Neural cell (in vitro differentiated cells): ENCODE data around the gene HTATSF1. TPM values are rescaled to one million over a fixed set of nuclear protein-coding genes. Genes with fewer than 3 reads are reported as not detected.

Source experiments
- H2AFZ ChIP-seq: fragments of 200-600, 300-800 bp; sonication (generic), shearing (Covaris generic); 2 replicates; pipeline ENCODE4 v1.6.0; 2014; ENCODE audit warnings: low read depth, mild to moderate bottlenecking, antibody characterized with exemption, low read length, moderate library complexity
- H3F3A ChIP-seq: fragments of 200-600 bp; shearing (Covaris generic); 2 replicates; pipeline ENCODE4 v1.6.1; 2016; ENCODE audit warnings: mild to moderate bottlenecking, moderate library complexity, mixed read lengths, antibody characterized with exemption, low read length; ENCODE audit not compliant: insufficient read depth, poor library complexity, severe bottlenecking
- H3K27ac ChIP-seq: fragments of 200-600, 300-800 bp; sonication (generic), shearing (Covaris generic); 2 replicates; pipeline ENCODE4 v1.5.1; 2014; ENCODE audit warnings: mild to moderate bottlenecking, low read length, moderate library complexity
- H3K27me3 ChIP-seq: fragments of 300-800, 200-600 bp; sonication (generic), shearing (Covaris generic); 2 replicates; pipeline ENCODE4 v1.6.0; 2014; ENCODE audit warnings: mild to moderate bottlenecking, low read depth, low read length, moderate library complexity; ENCODE audit not compliant: insufficient read depth
- H3K36me3 ChIP-seq: fragments of 300-800, 200-600 bp; sonication (generic), shearing (Covaris generic); 2 replicates; pipeline ENCODE4 v1.5.1; 2014; ENCODE audit warnings: mild to moderate bottlenecking, antibody characterized with exemption, low read length, moderate library complexity; ENCODE audit not compliant: insufficient read depth
- H3K4me2 ChIP-seq: fragments of 300-800, 200-600 bp; sonication (generic), shearing (Covaris generic); 2 replicates; pipeline ENCODE4 v1.6.0; 2014; ENCODE audit warnings: mild to moderate bottlenecking, low read length
- H3K4me3 ChIP-seq: fragments of 300-800, 200-600 bp; sonication (generic), shearing (Covaris generic); 2 replicates; pipeline ENCODE4 v1.5.1; 2014; ENCODE audit warnings: mild to moderate bottlenecking, low read length, moderate library complexity
- H3K79me2 ChIP-seq: fragments of 200-600 bp; shearing (Covaris generic); replicated peaks from 2 replicates; pipeline ENCODE4 v1.6.0; 2014; ENCODE audit warnings: mild to moderate bottlenecking, low read length, moderate library complexity; ENCODE audit not compliant: insufficient read depth
- H3K9ac ChIP-seq: fragments of 300-800, 200-600 bp; sonication (generic), shearing (Covaris generic); 2 replicates; pipeline ENCODE4 v1.6.1; 2016; ENCODE audit warnings: mild to moderate bottlenecking, low read length, mixed read lengths
- H3K9me2 ChIP-seq: fragments of 200-600 bp; shearing (Covaris generic); 2 replicates; pipeline ENCODE4 v1.6.1; 2016; ENCODE audit warnings: mild to moderate bottlenecking, low read length, mixed read lengths; ENCODE audit not compliant: insufficient read depth
- H3K9me3 ChIP-seq: fragments of 200-600, 300-800 bp; sonication (generic), shearing (Covaris generic); 2 replicates; pipeline ENCODE4 v1.6.1; 2016; ENCODE audit warnings: mild to moderate bottlenecking, mixed run types, low read length, moderate library complexity, mixed read lengths
- H4K20me1 ChIP-seq: fragments of 200-600 bp; shearing (Covaris generic); 2 replicates; pipeline ENCODE4 v1.6.1; 2016; ENCODE audit warnings: mild to moderate bottlenecking, mixed run types; ENCODE audit not compliant: insufficient read depth
- CTCF ChIP-seq: fragments of 450-650 bp; IDR thresholded peaks from 2 replicates; pipeline ENCODE4 v1.5.1; 2014; ENCODE audit warnings: antibody characterized with exemption, mild to moderate bottlenecking, moderate library complexity; ENCODE audit not compliant: poor library complexity, severe bottlenecking
- EP300 ChIP-seq: fragments of 450-650 bp; conservative IDR thresholded peaks from 2 replicates; pipeline ENCODE4 v1.6.1; 2014; ENCODE audit warnings: antibody characterized with exemption, mild to moderate bottlenecking, moderate library complexity; ENCODE audit not compliant: poor library complexity, severe bottlenecking
- EZH2 ChIP-seq: fragments of 200-600, 300-800 bp; shearing (Covaris generic), sonication (generic); IDR thresholded peaks from 2 replicates; pipeline ENCODE4 v1.6.1; 2014; ENCODE audit warnings: antibody characterized with exemption, low read length, borderline replicate concordance, mild to moderate bottlenecking; ENCODE audit not compliant: insufficient read depth, poor library complexity, severe bottlenecking
- MXI1 ChIP-seq: fragments of 450-650 bp; conservative IDR thresholded peaks from 2 replicates; pipeline ENCODE4 v1.6.1; 2014; ENCODE audit warnings: antibody characterized with exemption, mild to moderate bottlenecking; ENCODE audit not compliant: poor library complexity, severe bottlenecking
- POLR2AphosphoS5 ChIP-seq: IDR thresholded peaks from 2 replicates; pipeline ENCODE4 v1.6.1; 2012
- RAD21 ChIP-seq: fragments of 450-650 bp; conservative IDR thresholded peaks from 2 replicates; pipeline ENCODE4 v1.6.1; 2014; ENCODE audit warnings: antibody characterized with exemption, mild to moderate bottlenecking, moderate library complexity
- REST ChIP-seq: IDR thresholded peaks from 2 replicates; pipeline ENCODE4 v1.6.1; 2012; ENCODE audit warnings: borderline replicate concordance
- SMC3 ChIP-seq: fragments of 450-650 bp; conservative IDR thresholded peaks from 2 replicates; pipeline ENCODE4 v1.6.1; 2014; ENCODE audit warnings: antibody characterized with exemption, mild to moderate bottlenecking, moderate library complexity; ENCODE audit not compliant: poor library complexity
- TAF1 ChIP-seq: IDR thresholded peaks from 2 replicates; pipeline ENCODE4 v1.6.1; 2012; ENCODE audit warnings: low read depth
- polyA minus RNA-seq: library from RNA; depleted of rRNA, polyadenylated mRNA; stranded (reverse); fragments of >200 nt; gene quantifications from 2 replicates; pipeline ENCODE4 v1.2.3, GENCODE V29; 2014
- polyA plus RNA-seq: library from polyadenylated mRNA; depleted of rRNA; stranded (reverse); fragments of >200 nt; gene quantifications from 2 replicates; pipeline ENCODE4 v1.2.3, GENCODE V29; 2014

HTATSF1 gene
- polyA plus RNA-seq (114 and 137 TPM in 2 replicates), polyA minus RNA-seq (102 and 104 TPM in 2 replicates)

GRCh38 chrX:136497556-136498052 is at the start of gene HTATSF1:
HTATSF1 (plus strand) TSS chrX:136497592; CDS start chrX:136497685, 93 bp downstream.
- Histone ChIP-seq H3K36me3 (peaks cover 5% of the 10 kb centered on the region), H3K9me2 (no peaks in the 10 kb centered on the region), H3F3A (no peaks in the 10 kb centered on the region), H3K27me3 (no peaks in the 10 kb centered on the region), H3K4me2 (peak within 1 kb of the TSS; percentile 59), H3K27ac (peak within 1 kb of the TSS; percentile 77), H3K9ac (peak within 1 kb of the TSS; percentile 74), H3K4me3 (peak within 1 kb of the TSS; percentile 88), H4K20me1 (no peaks in the 10 kb centered on the region), H3K9me3 (no peaks in the 10 kb centered on the region), H3K79me2 (peaks cover 22% of the 10 kb centered on the region), H2AFZ (peak within 1 kb of the TSS; percentile 76)
- TF ChIP-seq POLR2AphosphoS5 (no peak), CTCF (no peak), TAF1 (no peak), REST (no peak), EZH2 (no peak), EP300 (no peak), RAD21 (peak; percentile 20)

GRCh38 chrX:136447968-136448367 is 49.4 kb upstream of the HTATSF1 start:
- H3K27me3 ChIP-seq, result no peaks in the 10 kb centered on the region
- no peaks in the 10 kb centered on the region for H3K36me3 ChIP-seq
- H3F3A ChIP-seq, result no peaks in the 10 kb centered on the region
- H3K9ac ChIP-seq, result no peak overlapping the region
- TF ChIP-seq POLR2AphosphoS5 (no peak), CTCF (no peak), EP300 (no peak), REST (no peak), MXI1 (no peak), RAD21 (no peak), TAF1 (no peak), EZH2 (no peak), SMC3 (no peak)
- no peaks in the 10 kb centered on the region for H3K9me2 ChIP-seq
- H3K79me2 ChIP-seq, result no peaks in the 10 kb centered on the region
- H3K27ac ChIP-seq, result no peak overlapping the region
- no peaks in the 10 kb centered on the region for H3K9me3 ChIP-seq
- no peak overlapping the region for H2AFZ ChIP-seq
- no peak overlapping the region for H3K4me2 ChIP-seq
- no peak overlapping the region for H3K4me3 ChIP-seq
- H4K20me1 ChIP-seq, result no peaks in the 10 kb centered on the region
